ENCODE results near the gene TUFT1.
"Not testable (repeated sequence)": the region's sequence is repeated elsewhere in the genome, so short reads cannot be mapped to it uniquely, and the experiment has no call there.

The TUFT1 gene

GRCh38 chr1:151581451-151581850 is 41.3 kb downstream of the TUFT1 start:
- no peak for DNase-seq (ENCODE audit: low spot score)

- no peak for DNase-seq (ENCODE audit: low spot score)
Measured at GRCh38 chr1:151581921-151582320, 41.8 kb downstream of the TUFT1 start.

GRCh38 chr1:151583796-151584195 is 43.7 kb downstream of the TUFT1 start:
- no peak for DNase-seq (ENCODE audit: low spot score)

- DNase-seq (ENCODE audit: low spot score), result no peak
Measured at GRCh38 chr1:151584278-151584677, 44.2 kb downstream of the TUFT1 start.

GRCh38 chr1:151584780-151585179 is 44.7 kb downstream of the TUFT1 start:
- DNase-seq (ENCODE audit: low spot score), result no peak

GRCh38 chr1:151585622-151586021 is 45.5 kb downstream of the TUFT1 start:
- DNase-seq (ENCODE audit: low spot score), result no peak

GRCh38 chr1:151590961-151591360 is 50.9 kb downstream of the TUFT1 start:
- DNase-seq (ENCODE audit: low spot score), result no peak

GRCh38 chr1:151593730-151594129 is 53.6 kb downstream of the TUFT1 start:
- no peak for DNase-seq (ENCODE audit: low spot score)

GRCh38 chr1:151594143-151594625 is 54.1 kb downstream of the TUFT1 start:
- peak; percentile 82 for DNase-seq (ENCODE audit: low spot score)

GRCh38 chr1:151596166-151596953 is 56.3 kb downstream of the TUFT1 start:
- DNase-seq (ENCODE audit: low spot score), result no peak

GRCh38 chr1:151602550-151602949 is 62.4 kb downstream of the TUFT1 start:
- DNase-seq (ENCODE audit: low spot score), result not testable (repeated sequence)

- no peak for DNase-seq (ENCODE audit: low spot score)
Measured at GRCh38 chr1:151604291-151604690, 64.2 kb downstream of the TUFT1 start.

- no peak for DNase-seq (ENCODE audit: low spot score)
Measured at GRCh38 chr1:151606384-151606783, 66.3 kb downstream of the TUFT1 start.

- no peak for DNase-seq (ENCODE audit: low spot score)
Measured at GRCh38 chr1:151606857-151607256, 66.7 kb downstream of the TUFT1 start.

GRCh38 chr1:151610142-151610541 is 70.0 kb downstream of the TUFT1 start:
- DNase-seq (ENCODE audit: low spot score), result no peak

- DNase-seq (ENCODE audit: low spot score), result no peak
Measured at GRCh38 chr1:151611288-151611790, 71.2 kb downstream of the TUFT1 start.

GRCh38 chr1:151611832-151612500 is 71.9 kb downstream of the TUFT1 start, which contains the start of gene SNX27:
SNX27 (plus strand) TSS chr1:151612050; CDS start chr1:151612202, 152 bp downstream.
- DNase-seq (ENCODE audit: low spot score), result peak; percentile 97

GRCh38 chr1:151612501-151613281 is 72.6 kb downstream of the TUFT1 start:
- DNase-seq (ENCODE audit: low spot score), result no peak

GRCh38 chr1:151613282-151613780 is 73.2 kb downstream of the TUFT1 start:
- peak; percentile 47 for DNase-seq (ENCODE audit: low spot score)

GRCh38 chr1:151615711-151616504 is 75.8 kb downstream of the TUFT1 start:
- DNase-seq (ENCODE audit: low spot score), result no peak

GRCh38 chr1:151616505-151616849 is 76.4 kb downstream of the TUFT1 start:
- no peak for DNase-seq (ENCODE audit: low spot score)

Data from ecto neural progenitor cell (in vitro differentiated cells).